Raji (cell line): ENCODE measurements around the gene FOXG1.

Source experiments
- POLR2A ChIP-seq: IDR thresholded peaks from 2 replicates; pipeline ENCODE4 v1.6.1; 2011; ENCODE audit warnings: low read depth, low read length, control low read depth; ENCODE audit not compliant: insufficient read depth

The FOXG1 gene

GRCh38 chr14:28779456-28779855 is 12.9 kb downstream of the FOXG1 start:
- TF ChIP-seq POLR2A: no peak

DNA sequence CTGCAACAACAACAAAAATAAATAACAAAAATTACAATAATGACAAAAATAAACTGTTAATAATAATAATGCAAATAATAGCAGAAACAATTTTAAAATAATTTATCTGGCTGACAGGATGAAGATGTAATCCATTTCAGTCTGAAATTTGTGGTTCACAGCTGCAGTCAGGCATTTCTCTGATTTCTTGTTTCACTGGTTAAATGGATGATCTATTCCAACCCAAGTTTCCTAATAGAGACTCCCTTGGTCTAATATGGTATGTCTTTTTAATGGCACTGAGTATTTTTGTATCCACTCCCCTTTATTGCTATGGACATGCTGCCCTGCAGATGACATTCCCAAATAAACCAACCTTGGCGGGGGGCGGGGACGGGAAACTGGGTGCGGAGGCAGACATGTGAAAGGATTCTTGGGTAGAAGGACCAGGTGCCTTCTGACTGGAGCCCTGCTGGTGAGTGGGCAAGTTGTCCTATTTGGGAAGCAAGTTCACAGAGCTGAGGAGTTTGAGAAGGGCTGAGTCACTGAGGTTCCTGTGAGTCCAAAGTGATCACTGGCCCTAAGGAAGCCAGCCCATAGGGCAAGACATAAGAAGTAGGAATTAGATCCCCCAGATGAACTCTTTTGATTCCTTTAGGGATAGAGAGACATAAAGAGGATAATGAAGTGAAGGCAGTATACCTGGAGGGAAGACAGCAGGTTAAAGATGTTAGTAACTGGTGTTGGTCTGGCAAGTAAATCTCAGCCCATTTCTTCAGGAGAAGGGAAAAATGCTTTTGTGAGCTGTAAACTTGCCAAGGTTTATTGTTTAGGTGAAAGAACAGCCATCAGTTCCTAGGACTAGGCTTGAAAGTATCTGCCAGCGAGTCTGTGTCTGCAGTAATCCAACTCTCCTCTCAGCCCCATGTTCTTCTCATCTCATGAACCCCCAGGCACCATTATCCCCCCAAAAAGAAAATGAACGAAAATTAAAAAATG is 14.5 kb downstream of the FOXG1 start:
- TF ChIP-seq POLR2A: no peak

DNA sequence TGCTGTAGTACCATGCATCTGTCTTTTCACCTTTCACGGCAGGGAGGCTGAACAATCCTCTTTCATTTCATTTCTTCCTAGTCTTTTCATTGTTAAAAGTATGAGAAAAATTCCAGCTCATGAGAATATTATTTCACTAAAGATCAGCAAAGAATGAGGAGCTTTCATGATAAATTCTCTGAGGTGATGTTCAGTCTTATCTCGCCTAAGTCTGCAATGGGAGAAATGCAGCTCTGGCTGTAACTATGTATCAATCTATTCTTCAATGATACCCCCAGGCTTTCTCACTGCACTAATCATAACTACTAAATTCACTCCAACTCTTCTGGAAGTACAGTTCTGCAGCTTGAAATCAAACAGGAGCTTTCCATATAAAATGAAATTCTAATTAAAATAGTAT is 15.7 kb downstream of the FOXG1 start:
- no peak for TF ChIP-seq POLR2A

- no peak for TF ChIP-seq POLR2A
These were observed 17.1 kb downstream of the FOXG1 start for GRCh38 chr14:28783664-28784063.

- TF ChIP-seq POLR2A: no peak
These were observed 17.8 kb downstream of the FOXG1 start for GRCh38 chr14:28784096-28785048.

DNA sequence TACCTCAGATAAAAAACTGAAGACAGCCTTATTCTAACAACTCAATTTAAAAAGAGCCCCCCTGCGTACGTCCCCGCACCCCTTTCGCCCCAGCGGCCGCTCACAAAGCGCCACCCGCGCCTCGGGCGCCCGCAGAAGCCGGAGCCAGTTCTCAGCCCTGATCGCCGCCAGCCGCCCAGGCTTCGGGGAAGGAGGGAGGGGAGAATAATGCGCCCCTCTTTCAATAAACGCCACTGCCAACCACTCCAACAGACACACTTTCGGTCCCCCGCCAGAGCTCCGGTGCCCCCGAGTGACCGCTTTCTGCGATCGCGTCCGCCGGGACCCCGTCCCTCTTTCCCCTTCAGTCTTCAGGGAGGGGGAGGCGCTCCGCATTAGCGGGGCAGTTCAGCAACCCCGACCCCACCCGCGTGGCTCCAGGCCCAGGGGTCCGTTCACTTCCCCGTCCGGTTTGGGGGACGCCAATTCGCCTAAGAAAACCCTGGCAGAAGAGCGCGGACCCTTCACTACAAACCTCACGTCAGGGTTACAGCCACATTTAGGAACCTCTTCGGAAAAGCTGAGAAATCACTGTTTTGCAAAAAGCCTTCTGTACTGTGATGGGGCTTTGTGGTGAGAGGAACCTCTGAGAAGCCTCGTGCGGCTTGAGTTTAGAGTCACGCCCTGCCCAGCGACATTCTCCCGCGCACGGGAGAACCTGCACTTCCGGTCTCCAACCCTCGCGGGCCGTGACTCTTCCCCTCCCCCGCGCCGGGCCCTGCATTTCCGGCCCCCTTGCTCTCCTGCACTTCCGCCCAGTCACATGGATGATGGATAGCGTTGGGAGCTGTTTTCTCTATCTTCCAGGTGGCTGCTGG is 18.7 kb downstream of the FOXG1 start:
- no peak for TF ChIP-seq POLR2A

DNA sequence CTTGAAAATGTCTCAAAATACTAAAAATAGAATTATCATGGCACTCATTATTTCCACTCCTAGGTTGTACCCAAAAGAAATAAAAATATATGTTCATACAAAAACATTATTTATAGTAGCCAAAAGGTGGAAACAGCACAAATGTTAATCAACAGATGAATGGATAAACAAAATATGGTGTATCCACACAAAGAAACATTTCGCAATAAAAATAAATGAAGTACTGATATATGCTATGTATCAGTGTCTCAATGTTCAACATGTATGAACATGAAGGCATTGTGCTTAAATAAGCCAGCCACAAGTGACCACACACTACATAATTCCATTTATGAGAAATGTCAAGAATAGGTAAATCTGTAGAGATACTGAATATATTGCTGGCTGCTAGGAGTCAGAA is 40.9 kb downstream of the FOXG1 start:
- no peak for TF ChIP-seq POLR2A

GRCh38 chr14:28813810-28814209 is 47.2 kb downstream of the FOXG1 start:
- no peak for TF ChIP-seq POLR2A
